RCC 7860 (cell line): ENCODE data around the gene AMZ1.
"Not testable (repeated sequence)": the region's sequence is repeated elsewhere in the genome, so short reads cannot be mapped to it uniquely, and the experiment has no call there.

Experiments used
- DNase-seq: peaks from one replicate; pipeline ENCODE4 v3.0.0-alpha.2; 2015; ENCODE audit warnings: low spot score
- FAIRE-seq: peaks from 2 replicates; lab custom pipeline; 2012; peaks lifted over from hg19 to GRCh38; lab: Jason Lieb, UNC

AMZ1 gene

DNA sequence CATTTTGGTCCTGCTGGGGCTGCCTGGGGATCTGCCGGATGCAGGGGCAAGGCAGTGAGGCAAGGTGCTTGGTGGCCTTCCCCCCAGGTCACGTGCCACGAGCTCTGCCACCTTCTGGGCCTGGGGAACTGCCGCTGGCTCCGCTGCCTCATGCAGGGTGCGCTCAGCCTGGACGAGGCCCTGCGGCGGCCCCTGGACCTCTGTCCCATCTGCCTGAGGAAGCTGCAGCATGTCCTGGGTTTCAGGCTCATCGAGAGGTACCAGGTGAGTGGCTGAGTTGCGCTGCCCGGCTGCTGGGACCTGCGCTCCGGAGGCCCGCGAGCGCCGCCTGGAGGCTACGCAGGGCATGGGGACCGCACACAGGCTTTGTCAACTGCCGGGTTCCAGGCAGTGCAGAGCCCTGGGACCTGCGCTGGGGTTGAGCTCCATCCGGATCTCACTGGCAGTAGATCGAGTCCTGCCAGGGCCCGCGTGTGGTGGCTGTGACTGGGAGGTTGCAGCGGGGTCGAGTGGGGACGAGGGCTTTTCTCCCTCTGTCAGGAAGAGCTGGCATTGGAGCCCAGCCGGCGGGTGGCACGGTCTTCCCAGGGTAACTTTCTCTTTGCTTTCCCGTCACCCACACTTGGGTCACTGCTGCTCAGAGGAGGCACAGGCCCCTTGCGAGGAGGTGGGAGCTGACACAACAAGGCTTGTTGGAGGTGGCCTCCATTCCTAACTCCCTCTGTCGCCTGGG, 21.7 kb downstream of the AMZ1 start:
- FAIRE-seq = no peak
- no peak for DNase-seq

DNA sequence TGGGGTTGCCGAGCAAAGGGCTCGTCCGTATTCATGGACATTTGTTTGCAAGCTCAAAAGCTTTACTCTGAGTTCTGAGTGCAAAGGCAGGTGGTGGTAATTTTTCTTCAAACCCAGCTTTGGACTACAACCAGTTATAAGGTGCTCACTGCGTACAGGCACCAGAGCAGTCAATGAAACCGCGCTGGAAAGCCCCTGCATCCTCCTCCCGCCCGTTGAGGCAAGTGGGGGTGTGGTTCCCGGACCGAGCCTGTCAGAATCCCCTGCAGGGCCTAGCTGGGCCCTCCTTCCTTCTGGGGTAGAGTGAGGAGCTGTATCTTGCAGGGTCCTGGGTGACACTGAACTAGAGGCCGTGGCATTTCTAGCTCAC, 22.3 kb downstream of the AMZ1 start:
- DNase-seq (no peak), FAIRE-seq (no peak)

DNA sequence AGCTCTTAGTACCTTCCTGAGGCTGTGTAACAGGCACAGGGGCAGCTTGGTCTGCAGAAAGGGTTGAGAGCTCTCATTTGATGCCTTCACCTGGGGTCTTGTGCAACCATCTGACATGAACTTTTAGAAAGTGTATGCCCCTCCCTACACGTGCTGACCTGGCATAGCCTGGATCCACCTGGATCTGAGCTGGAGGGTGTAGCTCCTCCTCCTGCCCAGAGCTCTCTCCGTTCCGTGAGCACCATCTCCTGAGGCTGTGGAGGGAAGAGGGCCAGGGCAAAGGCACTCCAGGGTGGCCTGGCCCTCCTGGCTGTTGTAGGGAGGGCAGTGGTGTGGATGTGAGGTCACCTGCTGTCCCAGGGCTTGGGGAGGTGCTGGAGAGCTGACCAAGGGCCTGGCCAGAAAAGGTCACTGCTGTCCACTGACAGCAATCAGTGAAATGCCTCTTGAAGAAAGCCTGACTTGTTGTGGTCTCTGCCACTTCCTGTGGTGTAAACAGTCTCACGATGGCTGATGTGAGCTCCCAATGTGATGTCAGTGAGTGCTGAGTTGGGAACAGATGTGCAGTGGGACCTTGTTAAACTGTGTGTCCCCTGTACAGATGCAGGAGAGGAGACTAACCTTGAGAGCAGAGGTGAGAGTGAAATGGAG, 23.0 kb downstream of the AMZ1 start:
- FAIRE-seq = no peak

GRCh38 chr7:2711895-2712675, 24.1 kb downstream of the AMZ1 start:
- no peak for DNase-seq
- FAIRE-seq = no peak

More for the DNA sequence above, 23.0 kb downstream of the AMZ1 start:
- DNase-seq = no peak

DNA sequence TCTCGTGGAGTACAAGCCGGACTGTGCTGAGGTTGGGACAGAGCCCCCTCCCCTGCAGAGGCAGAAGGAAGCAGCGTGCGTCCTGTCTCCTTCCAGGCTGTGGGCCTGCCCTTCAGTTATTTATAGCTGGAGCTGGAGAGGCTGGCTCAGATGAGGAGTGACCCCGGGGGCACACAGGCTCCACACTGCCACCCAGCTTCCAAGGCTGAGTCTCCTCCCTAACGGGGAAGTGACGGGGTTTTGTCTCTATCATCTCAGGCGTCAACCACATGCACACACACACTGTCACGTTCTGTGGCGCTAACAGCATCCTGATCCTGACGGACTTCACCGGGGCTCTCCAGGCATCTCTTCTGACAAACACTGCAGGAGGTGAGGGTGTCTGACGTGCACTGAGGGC, 25.4 kb downstream of the AMZ1 start:
- FAIRE-seq = no peak
- DNase-seq = no peak

DNA sequence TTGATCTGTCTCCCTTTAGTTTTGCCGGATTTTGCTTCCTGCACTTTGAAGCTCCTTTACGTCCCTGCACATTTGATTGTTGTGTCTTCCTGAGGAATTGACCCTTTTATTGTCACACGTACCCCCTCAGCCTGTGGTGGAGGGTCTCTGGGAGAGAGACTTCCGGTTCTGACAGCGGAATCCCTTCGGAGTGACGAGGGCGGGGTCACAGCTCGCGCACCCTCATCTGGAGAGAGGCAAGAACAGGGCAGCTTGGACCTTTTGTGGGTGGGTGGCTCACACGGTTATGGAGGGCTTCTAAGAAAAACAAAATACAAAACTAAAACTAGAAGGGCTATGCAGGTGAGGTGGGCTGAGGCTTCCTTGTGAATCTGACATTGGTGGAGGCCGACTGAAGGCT, 26.0 kb downstream of the AMZ1 start:
- DNase-seq (no peak), FAIRE-seq (no peak)

GRCh38 chr7:2714636-2715035, 26.6 kb downstream of the AMZ1 start:
- DNase-seq (no peak), FAIRE-seq (no peak)

DNA sequence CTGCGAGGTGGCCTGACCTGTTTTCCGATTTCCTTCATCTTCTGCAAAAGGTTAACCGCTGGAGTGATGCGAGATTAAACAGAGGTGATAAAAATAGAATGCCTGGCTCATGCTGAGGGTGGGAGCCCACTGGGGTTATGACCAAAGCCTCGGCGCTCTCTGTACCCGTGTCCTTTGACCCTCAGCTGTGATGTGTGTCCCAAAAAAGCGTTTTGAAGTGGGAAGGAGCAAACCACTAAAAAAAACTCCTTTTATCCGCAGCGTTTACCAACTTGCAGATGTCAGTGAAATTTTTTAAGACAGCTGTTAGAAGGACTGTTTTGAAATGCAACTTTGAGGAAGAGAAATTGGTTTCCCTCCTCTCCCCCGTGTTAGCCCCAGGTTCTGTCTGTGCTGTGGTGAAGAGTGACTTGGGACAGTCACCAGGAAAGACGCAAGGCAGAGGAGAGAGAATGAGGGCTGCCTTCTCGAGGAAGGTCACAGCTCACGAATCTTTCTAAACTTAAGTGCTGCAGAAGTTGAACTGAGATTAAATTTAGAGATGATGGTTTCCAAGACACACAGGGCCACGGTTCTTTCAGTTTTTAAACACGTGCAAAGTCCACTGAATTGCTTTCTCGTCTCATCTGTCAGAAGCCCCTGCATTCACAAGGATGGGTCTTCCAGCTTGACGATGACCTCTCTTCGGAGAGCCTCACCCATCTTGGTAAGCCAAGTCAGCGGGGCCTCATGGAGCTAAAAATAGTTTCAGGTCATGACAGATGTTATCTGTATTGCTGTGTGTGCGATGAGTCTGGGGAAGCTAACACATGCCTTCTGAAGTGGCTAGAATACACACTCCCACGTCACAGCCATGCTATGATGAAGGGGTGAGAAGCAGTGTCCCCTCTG, 27.6 kb downstream of the AMZ1 start:
- FAIRE-seq = no peak

DNA sequence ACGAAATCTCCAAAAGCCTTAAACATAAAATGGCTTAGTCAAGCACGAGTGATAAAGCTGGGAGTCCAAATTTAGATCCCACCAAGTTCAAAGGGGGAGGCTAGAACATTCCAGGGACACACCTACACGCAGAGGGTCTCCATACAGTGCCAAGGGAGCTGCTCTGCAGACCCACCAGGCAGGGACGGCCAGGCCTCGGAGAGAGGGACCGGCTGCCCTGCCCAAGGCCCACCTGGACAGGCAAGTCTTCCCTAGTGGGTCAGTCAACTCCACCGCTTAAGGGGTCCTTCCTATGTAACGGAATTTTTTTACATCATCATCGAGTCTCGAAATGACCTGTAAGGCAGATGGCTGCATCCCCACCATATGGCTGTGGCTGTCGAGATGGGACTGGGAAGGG, 28.5 kb downstream of the AMZ1 start:
- no peak for DNase-seq
- FAIRE-seq = no peak

More for the DNA sequence above, 27.6 kb downstream of the AMZ1 start:
- DNase-seq = no peak

DNA sequence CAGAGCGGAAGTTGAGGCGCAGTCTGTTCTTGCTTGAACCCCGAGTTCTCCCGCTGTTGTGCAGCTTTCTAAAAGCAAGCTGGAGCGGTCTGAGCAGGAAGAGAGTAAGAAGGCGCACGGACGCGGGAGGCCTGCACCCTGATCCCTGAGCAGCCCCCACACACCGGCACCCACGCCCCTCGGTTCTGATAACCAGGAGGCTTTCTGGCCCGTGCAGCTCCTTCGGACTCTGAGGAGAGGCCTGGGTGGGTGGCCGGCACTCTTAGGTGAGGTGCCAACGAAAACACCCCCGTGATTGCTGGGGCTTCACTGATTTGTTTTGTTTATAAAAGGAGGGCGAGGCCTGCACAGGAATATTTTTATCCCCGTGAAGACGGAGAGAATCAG, 28.9 kb downstream of the AMZ1 start:
- no peak for DNase-seq
- no peak for FAIRE-seq

DNA sequence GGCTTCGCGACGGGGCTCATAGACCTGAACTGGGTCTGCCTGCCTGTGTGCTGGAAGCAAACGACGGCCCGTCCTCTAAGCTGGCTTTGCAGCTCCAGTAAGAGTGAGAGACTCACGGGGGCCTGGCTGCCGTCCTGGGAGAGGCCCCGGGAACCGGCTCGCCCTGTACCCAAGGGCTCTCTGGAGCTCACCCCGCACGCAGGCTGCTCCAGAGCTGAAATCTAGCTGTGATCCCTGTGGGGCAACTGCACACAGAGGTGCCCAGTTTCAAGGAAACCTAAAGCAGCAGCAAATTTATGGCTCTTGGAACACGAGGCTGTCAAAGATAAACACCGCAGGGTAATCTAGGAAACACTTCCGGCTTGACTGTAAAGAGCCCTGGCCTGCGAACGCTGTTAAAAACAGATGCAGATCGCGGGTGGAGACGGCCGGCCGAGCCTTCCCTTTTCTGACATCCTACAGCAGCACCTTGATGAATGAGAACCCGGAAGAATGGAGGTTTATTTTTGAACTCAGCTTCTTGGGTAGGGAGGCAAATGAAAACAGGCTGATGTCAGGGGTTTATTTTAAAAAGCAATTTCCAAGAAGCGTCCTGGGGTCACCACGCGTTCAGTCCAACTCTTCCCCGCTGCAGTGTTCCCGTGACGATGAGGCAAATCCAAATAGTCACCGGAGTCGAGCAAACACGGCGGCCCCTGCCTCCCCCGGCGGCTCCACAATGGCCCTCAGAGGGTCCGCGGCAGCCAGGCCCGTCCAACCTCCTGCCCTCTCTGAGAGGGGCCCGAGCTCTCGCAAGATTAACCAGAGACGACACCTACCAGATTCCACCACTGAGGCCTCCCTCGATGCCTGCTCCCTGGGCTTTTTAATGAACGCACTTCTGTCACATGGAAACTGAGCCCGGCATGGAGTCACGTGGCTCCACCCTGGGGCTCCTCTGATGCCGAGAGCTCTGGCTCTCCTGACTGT, 29.6 kb downstream of the AMZ1 start:
- no peak for DNase-seq
- no peak for FAIRE-seq

GRCh38 chr7:2718296-2718965, 30.4 kb downstream of the AMZ1 start:
- FAIRE-seq = no peak
- DNase-seq = no peak

DNA sequence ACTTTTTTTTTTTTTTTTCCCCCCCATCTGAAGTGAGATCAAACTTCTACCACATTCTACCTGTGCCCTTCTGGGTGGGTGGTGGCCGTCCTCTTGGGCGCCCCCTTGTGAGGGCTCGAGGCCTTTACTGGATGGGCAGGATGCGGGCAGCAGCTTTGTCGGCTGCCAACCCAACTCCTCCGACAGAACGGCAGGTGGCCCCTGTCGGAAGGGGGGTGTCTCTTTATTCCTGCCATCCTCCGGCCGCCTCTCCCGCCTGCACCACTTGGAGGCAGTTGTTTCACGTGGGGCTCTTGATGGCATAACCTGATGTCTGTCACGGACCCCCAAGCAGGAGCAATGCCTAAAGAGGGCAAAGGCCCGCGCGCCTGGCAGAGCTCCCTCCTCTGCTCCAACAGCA, 31.0 kb downstream of the AMZ1 start:
- no peak for DNase-seq

GRCh38 chr7:2720024-2720423, 32.0 kb downstream of the AMZ1 start:
- FAIRE-seq (no peak), DNase-seq (no peak)

More for the DNA sequence above, 31.0 kb downstream of the AMZ1 start:
- no peak for FAIRE-seq

DNA sequence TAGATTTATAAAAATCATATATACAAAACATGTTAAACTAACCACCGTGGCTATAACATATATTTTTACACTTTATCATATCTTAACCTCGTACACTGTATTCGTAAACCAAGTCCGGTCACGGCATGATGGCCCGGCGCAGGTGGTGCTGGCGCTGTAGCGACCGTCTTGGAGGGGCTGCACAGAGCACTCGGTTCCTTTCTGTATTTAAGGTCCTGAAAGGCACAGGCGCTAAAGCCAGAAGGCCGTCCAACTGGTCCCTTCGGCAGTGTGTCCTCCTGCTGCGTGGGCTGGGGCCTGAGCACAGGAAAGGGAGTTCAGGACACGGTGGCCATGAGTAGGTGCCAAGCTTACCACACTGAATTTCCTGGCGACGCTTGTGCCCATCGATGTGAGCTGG, 33.8 kb downstream of the AMZ1 start:
- FAIRE-seq (no peak), DNase-seq (no peak)

DNA sequence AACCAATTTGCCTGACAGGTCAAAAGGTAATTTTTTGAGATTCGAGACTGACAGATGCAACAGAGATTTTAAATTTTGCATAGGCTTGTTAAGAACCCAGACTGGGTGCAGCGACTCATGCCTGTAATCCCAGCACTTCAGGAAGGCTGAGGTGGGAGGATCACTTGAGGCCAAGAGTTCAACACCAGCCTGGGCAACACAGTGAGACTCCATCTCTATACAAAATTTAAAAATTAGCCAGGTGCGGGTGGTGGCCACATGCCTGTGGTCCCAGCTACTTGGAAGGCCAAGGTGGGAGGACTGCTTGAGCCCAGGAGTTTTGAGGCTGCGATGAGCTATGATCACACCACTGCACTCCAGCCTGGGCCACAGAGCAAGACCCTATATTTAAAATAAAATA, 34.6 kb downstream of the AMZ1 start:
- FAIRE-seq (no peak), DNase-seq (no peak)

DNA sequence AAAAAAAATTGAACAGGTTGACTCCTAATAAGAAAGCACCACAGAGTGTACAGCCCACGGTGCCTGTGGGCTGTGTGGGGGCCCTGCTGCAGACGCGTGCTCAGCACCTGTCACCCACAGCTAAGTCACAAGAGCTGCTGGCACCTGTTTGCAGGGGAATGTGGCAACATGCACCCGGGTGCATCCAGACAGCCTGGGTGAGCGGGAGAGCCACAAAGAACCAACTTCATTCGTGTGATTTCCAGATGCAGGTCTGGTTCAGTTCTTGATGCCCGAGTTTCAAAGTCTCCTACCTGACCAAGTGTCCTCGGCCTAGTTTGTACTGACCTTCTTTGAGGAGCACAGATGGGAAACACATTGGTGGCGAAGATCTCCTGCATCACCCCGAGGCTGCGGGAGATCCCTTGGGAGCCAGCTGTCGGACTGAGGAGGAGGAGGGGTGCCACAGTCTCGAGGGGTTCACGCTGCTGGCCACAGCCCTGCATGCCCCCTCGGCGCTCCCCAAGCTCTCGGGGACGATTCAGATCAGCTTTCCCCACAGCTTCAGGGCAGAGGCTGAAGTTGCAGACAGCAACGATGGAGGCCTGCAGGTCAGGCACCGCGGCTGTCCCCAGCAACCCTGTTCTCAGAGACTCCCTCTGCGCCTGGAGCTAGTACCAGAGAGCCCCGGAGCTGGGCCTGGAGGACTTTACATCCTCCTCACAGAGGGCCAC, 35.3 kb downstream of the AMZ1 start:
- no peak for FAIRE-seq
- no peak for DNase-seq

- FAIRE-seq, DNase-seq: not testable (repeated sequence)
These were observed 36.0 kb downstream of the AMZ1 start for GRCh38 chr7:2724036-2724435.
